ENCODE measurements around the gene SLC35B1. TPM values are rescaled to one million over a fixed set of nuclear protein-coding genes. Genes with fewer than 3 reads are reported as not detected.
"Not testable (repeated sequence)": the region's sequence is repeated elsewhere in the genome, so short reads cannot be mapped to it uniquely, and the experiment has no call there.

SLC35B1 gene
- polyA plus RNA-seq, 1 donor, result 51.2 TPM

GRCh38 chr17:49699966-49700575, 7.7 kb downstream of the SLC35B1 start:
- no peak for DNase-seq

GRCh38 chr17:49698005-49698404, 9.8 kb downstream of the SLC35B1 start:
- no peak for DNase-seq

GRCh38 chr17:49696233-49696761, 11.5 kb downstream of the SLC35B1 start:
- no peak for DNase-seq

GRCh38 chr17:49695698-49696232, 12.0 kb downstream of the SLC35B1 start:
- DNase-seq, result no peak

- DNase-seq, result no peak
Observed at GRCh38 chr17:49694847-49695697, 12.7 kb downstream of the SLC35B1 start.

GRCh38 chr17:49692751-49693150, 15.0 kb downstream of the SLC35B1 start:
- DNase-seq, result no peak

GRCh38 chr17:49691677-49692191, 16.0 kb downstream of the SLC35B1 start:
- DNase-seq, result no peak

- peak; percentile 48 for DNase-seq
Observed at GRCh38 chr17:49691086-49691676, 16.6 kb downstream of the SLC35B1 start.

- DNase-seq, result no peak
Observed at GRCh38 chr17:49690256-49690655, 17.5 kb downstream of the SLC35B1 start.

- DNase-seq, result no peak
Observed at GRCh38 chr17:49688848-49689247, 18.9 kb downstream of the SLC35B1 start.

GRCh38 chr17:49687878-49688491, 19.8 kb downstream of the SLC35B1 start:
- DNase-seq, result no peak

- DNase-seq, result no peak
Observed at GRCh38 chr17:49681106-49681979, 26.4 kb downstream of the SLC35B1 start.

GRCh38 chr17:49680314-49680713, 27.4 kb downstream of the SLC35B1 start:
- no peak for DNase-seq

- DNase-seq, result peak; percentile 99
Observed at GRCh38 chr17:49677933-49678847, 29.6 kb downstream of the SLC35B1 start, which contains the start of gene SPOP. Gene SPOP (minus strand): TSS chr17:49678097. CDS start chr17:49622810, 55,287 bp downstream.

GRCh38 chr17:49677134-49677932, 30.4 kb downstream of the SLC35B1 start:
- DNase-seq, result peak; percentile 97

GRCh38 chr17:49676276-49676868, 31.4 kb downstream of the SLC35B1 start:
- no peak for DNase-seq

GRCh38 chr17:49674507-49674906, 33.3 kb downstream of the SLC35B1 start:
- DNase-seq, result no peak

- not testable (repeated sequence) for DNase-seq
Observed at GRCh38 chr17:49673679-49674078, 34.1 kb downstream of the SLC35B1 start.

- no peak for DNase-seq
Observed at GRCh38 chr17:49670641-49671040, 37.1 kb downstream of the SLC35B1 start.

Measured in hindlimb muscle (tissue), 1 donor.